Keratinocyte (primary cell): Measurements from ENCODE around the gene PLCD4. TPM values are rescaled to one million over a fixed set of nuclear protein-coding genes. Genes with fewer than 3 reads are reported as not detected.

Experiments used
- DNase-seq: peaks from one replicate; pipeline ENCODE4 v3.0.0-alpha.2; 2011; ENCODE audit warnings: low read depth, missing footprints, low spot score
- FAIRE-seq: peaks from 2 replicates; lab custom pipeline; 2011; peaks lifted over from hg19 to GRCh38; lab: Jason Lieb, UNC
- H2AFZ ChIP-seq: 2 replicates; pipeline ENCODE4 v1.6.0; 2012; ENCODE audit warnings: low read length, control low read depth, inconsistent platforms; ENCODE audit not compliant: control insufficient read depth
- H3K27ac ChIP-seq: 2 replicates; pipeline ENCODE4 v1.5.1; 2011; ENCODE audit warnings: low read length; ENCODE audit not compliant: control insufficient read depth, insufficient read depth
- H3K27me3 ChIP-seq: 3 replicates; pipeline ENCODE4 v1.6.0; 2011; ENCODE audit warnings: low read length; ENCODE audit not compliant: control insufficient read depth, insufficient read depth; ENCODE audit errors: extremely low read depth
- H3K36me3 ChIP-seq, 2 experiments: 2 replicates in 1 of 2; 3 replicates in 1 of 2; pipeline ENCODE4 v1.5.1; 2011; ENCODE audit warnings: low read length in 2 of 2, mild to moderate bottlenecking in 1 of 2; ENCODE audit not compliant: control insufficient read depth in 2 of 2, insufficient read depth in 2 of 2; ENCODE audit errors: extremely low read depth in 1 of 2
- H3K4me1 ChIP-seq: 3 replicates; pipeline ENCODE4 v1.5.1; 2011; ENCODE audit warnings: low read length; ENCODE audit not compliant: control insufficient read depth, insufficient read depth; ENCODE audit errors: extremely low read depth
- H3K4me2 ChIP-seq: 3 replicates; pipeline ENCODE4 v1.6.0; 2011; ENCODE audit warnings: low read depth, low read length; ENCODE audit not compliant: control insufficient read depth, insufficient read depth; ENCODE audit errors: extremely low read depth
- H3K4me3 ChIP-seq, 3 experiments: fragments of 200-600 bp in 1 of 3; sonication (generic) in 1 of 3; 2 replicates in 2 of 3; 3 replicates in 1 of 3; pipeline ENCODE4 v1.5.1; 2011 to 2016; ENCODE audit warnings: low read length in 3 of 3, mild to moderate bottlenecking in 3 of 3, control low read depth in 2 of 3, inconsistent platforms in 1 of 3, low read depth in 1 of 3, mixed read lengths in 1 of 3, mixed run types in 1 of 3, moderate library complexity in 1 of 3; ENCODE audit not compliant: control insufficient read depth in 2 of 3, insufficient read depth in 2 of 3; ENCODE audit errors: extremely low read depth in 1 of 3
- H3K79me2 ChIP-seq: 2 replicates; pipeline ENCODE4 v1.6.0; 2012; ENCODE audit warnings: low read length; ENCODE audit not compliant: control insufficient read depth, insufficient read depth
- H3K9ac ChIP-seq: 3 replicates; pipeline ENCODE4 v1.6.0; 2011; ENCODE audit warnings: low read length; ENCODE audit not compliant: control insufficient read depth, insufficient read depth; ENCODE audit errors: extremely low read depth
- H3K9me1 ChIP-seq: 3 replicates; pipeline ENCODE4 v1.6.0; 2011; ENCODE audit warnings: low read length; ENCODE audit not compliant: control insufficient read depth, insufficient read depth; ENCODE audit errors: extremely low read depth
- H3K9me3 ChIP-seq: 2 replicates; pipeline ENCODE4 v1.5.1; 2012; ENCODE audit warnings: low read depth, low read length; ENCODE audit not compliant: control insufficient read depth
- H4K20me1 ChIP-seq: 3 replicates; pipeline ENCODE4 v1.6.0; 2011; ENCODE audit warnings: low read length; ENCODE audit not compliant: control insufficient read depth, insufficient read depth; ENCODE audit errors: extremely low read depth
- CTCF ChIP-seq, 3 experiments: IDR thresholded peaks in 1 of 3; conservative IDR thresholded peaks in 1 of 3; optimal IDR thresholded peaks in 1 of 3; 2 replicates in 2 of 3; 3 replicates in 1 of 3; pipeline versions ENCODE3 to v1.5.1; 2011; ENCODE audit warnings: low read length in 3 of 3, mild to moderate bottlenecking in 3 of 3, moderate library complexity in 2 of 3, control low read depth in 1 of 3, inconsistent platforms in 1 of 3; ENCODE audit not compliant: insufficient read depth in 2 of 3; ENCODE audit errors: extremely low read depth in 1 of 3
- EZH2 ChIP-seq: IDR thresholded peaks from one replicate; pipeline ENCODE4 v1.6.1; 2012; ENCODE audit warnings: inconsistent platforms, mild to moderate bottlenecking, low read length, moderate library complexity
- dilution Hi-C: fragments of 300-500 bp; cut with MboI; formaldehyde crosslinking; loops from one replicate; pipeline ENCODE4 v1.7.0; 2020; ENCODE audit warnings: low sequenced_read_pairs; ENCODE audit not compliant: extremely low pct_ligation_motif_present
- polyA plus RNA-seq, 5 experiments: library from polyadenylated mRNA; depleted of rRNA in 3 of 5; stranded (reverse) in 3 of 5; stranded (forward) in 1 of 5; unstranded in 1 of 5; fragments of >200 nt; gene quantifications; 1 replicate in 1 of 5; 2 replicates in 3 of 5; 3 replicates in 1 of 5; pipeline versions ENCODE4 v1.2.1 to v1.2.3, GENCODE V29; 2011 to 2012; ENCODE audit warnings: missing spikeins in 2 of 5, low read depth in 1 of 5, low replicate concordance in 1 of 5

PLCD4 gene
- polyA plus RNA-seq, 1 donor (not counting 4 experiments of a cell fraction or from before 2014, with no cell fraction given) = 15.3 TPM

- H3K79me2 ChIP-seq = peaks cover 4% of the 10 kb centered on the region
- no peak overlapping the region for H3K4me3 ChIP-seq
- H3K27me3 ChIP-seq = no peaks in the 10 kb centered on the region
- no peaks in the 10 kb centered on the region for H3K4me1 ChIP-seq
- H3K36me3 ChIP-seq = peaks cover 2 to 10% of the 10 kb centered on the region in 2 experiments
- dilution Hi-C loops = no loop called here
- H3K9me1 ChIP-seq = no peaks in the 10 kb centered on the region
- DNase-seq = no peak
- no peak overlapping the region for H2AFZ ChIP-seq
- H3K4me2 ChIP-seq = no peak overlapping the region
- TF ChIP-seq EZH2 (no peak), CTCF (optimal IDR thresholded peaks at IDR 0.05 in 1 of 3, IDR thresholded peaks at IDR 0.05 in 1 of 3, conservative IDR thresholded peaks at IDR 0.05 in 1 of 3; ENCODE audit: extremely low read depth in 1 of 3, insufficient read depth in 2 of 3, low read length in 3 of 3) (no peak)
- FAIRE-seq = no peak
- no peaks in the 10 kb centered on the region for H3K9me3 ChIP-seq
- no peaks in the 10 kb centered on the region for H4K20me1 ChIP-seq
- H3K27ac ChIP-seq = no peak overlapping the region
- H3K9ac ChIP-seq = no peak overlapping the region
Observed at GRCh38 chr2:218558986-218559385, 48.7 kb upstream of the PLCD4 start.

GRCh38 chr2:218564056-218564455 is 43.6 kb upstream of the PLCD4 start:
- Histone ChIP-seq H3K4me1 (peaks cover 12% of the 10 kb centered on the region), H3K4me2 (no peak overlapping the region), H3K9me3 (no peaks in the 10 kb centered on the region), H3K79me2 (peaks cover 39% of the 10 kb centered on the region), H3K27me3 (no peaks in the 10 kb centered on the region), H3K4me3 (no peak overlapping the region), H3K36me3 (peaks cover 0 to 2% of the 10 kb centered on the region in 2 experiments), H4K20me1 (no peaks in the 10 kb centered on the region), H3K9ac (no peak overlapping the region), H2AFZ (no peak overlapping the region), H3K27ac (no peak overlapping the region), H3K9me1 (no peaks in the 10 kb centered on the region)
- FAIRE-seq (no peak), DNase-seq (no peak)
- dilution Hi-C loops = no loop called here
- TF ChIP-seq CTCF (optimal IDR thresholded peaks at IDR 0.05 in 1 of 3, IDR thresholded peaks at IDR 0.05 in 1 of 3, conservative IDR thresholded peaks at IDR 0.05 in 1 of 3; ENCODE audit: extremely low read depth in 1 of 3, insufficient read depth in 2 of 3, low read length in 3 of 3) = no peak
- no peak for TF ChIP-seq EZH2
